NCI-H187 treated with DMSO at 0.1 percent for 48 hours (cell line): Measurements from ENCODE around the gene NYAP1.
A peak's percentile ranks its signal among the peaks of the same experiment; 100 is the strongest.

Source experiments
- DNase-seq: peaks from one replicate; lab custom pipeline; 2025; lab: John Stamatoyannopoulos, UW

Gene NYAP1

GRCh38 chr7:100457033-100457432 is 26.7 kb upstream of the NYAP1 start:
- no peak for DNase-seq

GRCh38 chr7:100464210-100464660 is 19.5 kb upstream of the NYAP1 start, which contains the start of gene SPACDR:
Gene SPACDR (minus strand): TSS chr7:100464260. CDS start chr7:100464025, 235 bp downstream.
- DNase-seq, result no peak

- DNase-seq, result no peak
These were observed 18.9 kb upstream of the NYAP1 start for GRCh38 chr7:100464791-100465190.

GRCh38 chr7:100465299-100465698 is 18.4 kb upstream of the NYAP1 start:
- DNase-seq, result no peak

- no peak for DNase-seq
These were observed 17.9 kb upstream of the NYAP1 start for GRCh38 chr7:100465702-100466311.

GRCh38 chr7:100466653-100467605 is 16.8 kb upstream of the NYAP1 start:
- no peak for DNase-seq

GRCh38 chr7:100467638-100468373 is 15.9 kb upstream of the NYAP1 start:
- no peak for DNase-seq

GRCh38 chr7:100469227-100470044 is 14.3 kb upstream of the NYAP1 start:
- peak; percentile 29 for DNase-seq

GRCh38 chr7:100471021-100471420 is 12.7 kb upstream of the NYAP1 start:
- no peak for DNase-seq

- no peak for DNase-seq
These were observed 11.4 kb upstream of the NYAP1 start for GRCh38 chr7:100472121-100472851.

GRCh38 chr7:100472854-100473499 is 10.8 kb upstream of the NYAP1 start:
- no peak for DNase-seq

GRCh38 chr7:100475549-100475948 is 8.2 kb upstream of the NYAP1 start:
- no peak for DNase-seq

- no peak for DNase-seq
These were observed 7.5 kb upstream of the NYAP1 start for GRCh38 chr7:100476101-100476780.

- no peak for DNase-seq
These were observed 6.5 kb upstream of the NYAP1 start for GRCh38 chr7:100476903-100477870.

GRCh38 chr7:100477871-100478267 is 5.9 kb upstream of the NYAP1 start:
- DNase-seq, result no peak

- DNase-seq, result peak; percentile 77
These were observed 4.6 kb upstream of the NYAP1 start, which contains the start of gene TSC22D4 for GRCh38 chr7:100478958-100479660. Gene TSC22D4 (minus strand): TSS chr7:100479214. CDS start chr7:100478038, 1,176 bp downstream.

GRCh38 chr7:100481466-100481865 is 2.3 kb upstream of the NYAP1 start:
- DNase-seq, result no peak

- no peak for DNase-seq
These were observed 1.0 kb upstream of the NYAP1 start for GRCh38 chr7:100482728-100483089.
